OCI-LY7 (cell line): ENCODE data around the gene SIK2. TPM values are rescaled to one million over a fixed set of nuclear protein-coding genes. Genes with fewer than 3 reads are reported as not detected.

ENCODE experiments used
- BruUV-seq: library from RNA; stranded (reverse); fragments of 400-500 nt; replicated peaks from 2 replicates; lab custom pipeline; 2021; lab: Mats Ljungman, UMichigan
- CTCF ChIA-PET: fragments of 300-600 bp; sonication (Branson Sonifier 250); formaldehyde crosslinking; loops from one replicate; lab custom pipeline; 2022; ENCODE audit warnings: antibody characterized with exemption; ENCODE audit not compliant: unreplicated experiment; lab: Charles Lee
- POLR2A ChIA-PET: fragments of 300-600 bp; sonication (Branson Sonifier 250); formaldehyde crosslinking; loops from one replicate; lab custom pipeline; 2022; ENCODE audit warnings: antibody characterized with exemption; lab: Charles Lee
- DNase-seq: peaks from one replicate; pipeline ENCODE4 v3.0.0-alpha.2; 2015; ENCODE audit warnings: low spot score
- H2AFZ ChIP-seq: fragments of 200-600 bp; sonication (generic), shearing (Covaris generic); 2 replicates; pipeline ENCODE4 v1.6.1; 2014; ENCODE audit warnings: mild to moderate bottlenecking, antibody characterized with exemption, low read length, moderate library complexity
- H3K27ac ChIP-seq: fragments of 200-600 bp; sonication (generic); 2 replicates; pipeline ENCODE4 v1.5.1; 2014; ENCODE audit warnings: mixed run types, low read depth, mild to moderate bottlenecking, moderate library complexity, low read length, inconsistent platforms; ENCODE audit not compliant: poor library complexity, severe bottlenecking
- H3K36me3 ChIP-seq: fragments of 200-600 bp; sonication (generic); 2 replicates; pipeline ENCODE4 v1.6.1; 2014; ENCODE audit warnings: mild to moderate bottlenecking, antibody characterized with exemption, low read length, moderate library complexity, mixed read lengths; ENCODE audit not compliant: insufficient read depth
- H3K4me1 ChIP-seq: fragments of 200-600 bp; sonication (generic); 2 replicates; pipeline ENCODE4 v1.5.1; 2014; ENCODE audit warnings: mild to moderate bottlenecking, low read length; ENCODE audit not compliant: insufficient read depth, poor library complexity, severe bottlenecking
- H3K4me2 ChIP-seq: fragments of 200-600 bp; sonication (generic); 2 replicates; pipeline ENCODE4 v1.6.1; 2014; ENCODE audit warnings: mild to moderate bottlenecking, low read length
- H3K4me3 ChIP-seq: fragments of 200-600 bp; sonication (generic); 2 replicates; pipeline ENCODE4 v1.5.1; 2014; ENCODE audit warnings: mild to moderate bottlenecking, low read depth, low read length; ENCODE audit not compliant: poor library complexity, severe bottlenecking
- H3K79me2 ChIP-seq: fragments of 200-600 bp; sonication (generic); 2 replicates; pipeline ENCODE4 v1.6.1; 2016; ENCODE audit warnings: low read depth, mild to moderate bottlenecking, low read length, moderate library complexity, mixed read lengths; ENCODE audit not compliant: insufficient read depth
- H3K9me2 ChIP-seq: fragments of 200-600 bp; sonication (generic); 2 replicates; pipeline ENCODE4 v1.6.1; 2016; ENCODE audit warnings: mild to moderate bottlenecking, low read length, mixed read lengths; ENCODE audit not compliant: insufficient read depth
- H3K9me3 ChIP-seq: fragments of 200-600 bp; sonication (generic); 2 replicates; pipeline ENCODE4 v1.6.1; 2014; ENCODE audit warnings: mild to moderate bottlenecking, mixed run types, low read length, mixed read lengths
- H4K20me1 ChIP-seq: fragments of 200-600 bp; sonication (generic); 2 replicates; pipeline ENCODE4 v1.6.1; 2014; ENCODE audit warnings: mild to moderate bottlenecking, antibody characterized with exemption, low read length, moderate library complexity, mixed read lengths; ENCODE audit not compliant: insufficient read depth
- EZH2phosphoT487 ChIP-seq: fragments of 200-600 bp; sonication (generic); IDR thresholded peaks from 2 replicates; pipeline ENCODE4 v1.6.1; 2018; ENCODE audit warnings: low read depth, borderline replicate concordance, mild to moderate bottlenecking, mixed run types, antibody characterized with exemption, low read length, moderate library complexity, mixed read lengths
- intact Hi-C: fragments of 100-400 bp; cut with micrococcal nuclease; formaldehyde crosslinking; loops from one replicate; pipeline ENCODE4 v1.10.0; 2022; ENCODE audit not compliant: unreplicated experiment
- total RNA-seq, 2 experiments: library from RNA; depleted of rRNA in 1 of 2; stranded (reverse); fragments of >200 nt in 1 of 2; shearing (Covaris generic) in 1 of 2; gene quantifications; 2 replicates each; pipeline ENCODE4 v1.2.3, GENCODE V29; 2014 to 2022
- TF ChIP-seq, protein P1 (sequence below): fragments of 200-600 bp; sonication (generic); conservative IDR thresholded peaks from 2 replicates; pipeline ENCODE4 v1.5.1; 2014; ENCODE audit warnings: mild to moderate bottlenecking, antibody characterized with exemption, low read length, moderate library complexity, mixed read lengths

Gene SIK2
- total RNA-seq, 2 experiments from 2014 or later, result 9.8 to 16.9 TPM

DNA sequence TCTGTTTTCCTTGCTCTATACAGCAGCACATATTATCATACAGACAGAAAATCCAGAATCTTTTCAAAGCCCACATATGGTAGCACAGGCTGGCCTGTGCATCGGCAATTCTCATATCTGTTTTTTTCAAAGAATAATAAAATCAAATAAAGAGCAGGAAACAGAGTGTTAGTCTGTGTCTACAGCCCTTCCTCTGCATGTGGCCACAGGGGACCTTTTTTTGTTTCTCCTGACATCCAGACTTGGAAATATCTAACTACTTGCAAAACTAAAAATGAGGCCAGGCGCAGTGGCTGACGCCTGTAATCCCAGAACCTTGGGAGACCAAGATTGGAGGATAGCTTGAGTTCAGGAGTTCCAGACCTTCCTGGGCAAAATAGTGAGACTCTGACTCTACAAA is 41.4 kb upstream of the SIK2 start:
- Histone ChIP-seq H3K79me2 (no peaks in the 10 kb centered on the region), H4K20me1 (no peaks in the 10 kb centered on the region), H3K4me2 (no peak overlapping the region), H3K27ac (no peak overlapping the region), H3K4me1 (no peaks in the 10 kb centered on the region), H3K36me3 (no peaks in the 10 kb centered on the region), H3K9me2 (no peaks in the 10 kb centered on the region), H2AFZ (no peak overlapping the region), H3K4me3 (no peak overlapping the region), H3K9me3 (peaks cover 13% of the 10 kb centered on the region)
- POLR2A ChIA-PET, result interaction anchor here (1.2 to 2.8 kb wide), 3 partner anchors 9 to 36 kb away, joined by 4 to 10 read pairs (median 4); no protein-coding TSS in a partner anchor
- intact Hi-C loops, result no loop called here
- DNase-seq, result no peak
- CTCF ChIA-PET, result no interaction called here
- no TSS peak for BruUV-seq
- TF ChIP-seq EZH2phosphoT487, result no peak
- TF ChIP-seq, protein P1, sequence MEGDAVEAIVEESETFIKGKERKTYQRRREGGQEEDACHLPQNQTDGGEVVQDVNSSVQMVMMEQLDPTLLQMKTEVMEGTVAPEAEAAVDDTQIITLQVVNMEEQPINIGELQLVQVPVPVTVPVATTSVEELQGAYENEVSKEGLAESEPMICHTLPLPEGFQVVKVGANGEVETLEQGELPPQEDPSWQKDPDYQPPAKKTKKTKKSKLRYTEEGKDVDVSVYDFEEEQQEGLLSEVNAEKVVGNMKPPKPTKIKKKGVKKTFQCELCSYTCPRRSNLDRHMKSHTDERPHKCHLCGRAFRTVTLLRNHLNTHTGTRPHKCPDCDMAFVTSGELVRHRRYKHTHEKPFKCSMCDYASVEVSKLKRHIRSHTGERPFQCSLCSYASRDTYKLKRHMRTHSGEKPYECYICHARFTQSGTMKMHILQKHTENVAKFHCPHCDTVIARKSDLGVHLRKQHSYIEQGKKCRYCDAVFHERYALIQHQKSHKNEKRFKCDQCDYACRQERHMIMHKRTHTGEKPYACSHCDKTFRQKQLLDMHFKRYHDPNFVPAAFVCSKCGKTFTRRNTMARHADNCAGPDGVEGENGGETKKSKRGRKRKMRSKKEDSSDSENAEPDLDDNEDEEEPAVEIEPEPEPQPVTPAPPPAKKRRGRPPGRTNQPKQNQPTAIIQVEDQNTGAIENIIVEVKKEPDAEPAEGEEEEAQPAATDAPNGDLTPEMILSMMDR, result no peak

DNA sequence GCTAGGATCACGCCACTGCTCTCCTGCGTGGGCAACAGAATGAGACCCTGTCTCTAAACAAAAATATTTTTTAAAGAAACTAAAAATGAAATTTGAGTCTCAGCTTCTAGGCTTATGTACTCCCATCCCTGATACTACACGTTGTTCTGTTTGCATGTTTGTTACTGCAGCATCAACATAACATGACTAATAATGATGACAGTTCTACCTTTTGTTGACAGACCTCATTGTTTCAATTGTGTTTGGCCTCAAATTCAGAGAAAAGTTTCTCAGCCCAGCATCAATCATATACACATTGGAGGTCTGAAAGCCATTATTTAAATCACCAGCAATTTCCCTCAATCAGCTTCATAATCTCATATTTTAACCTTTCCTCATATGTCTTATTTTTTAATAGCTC is 40.9 kb upstream of the SIK2 start:
- H4K20me1 ChIP-seq, result no peaks in the 10 kb centered on the region
- intact Hi-C loops, result no loop called here
- H2AFZ ChIP-seq, result no peak overlapping the region; the same call in 1 of the 2 replicates
- DNase-seq, result no peak
- peaks cover 8% of the 10 kb centered on the region for H3K9me3 ChIP-seq
- H3K79me2 ChIP-seq, result no peaks in the 10 kb centered on the region
- ChIA-PET POLR2A (interaction anchor here (1.1 to 2.8 kb wide), 5 partner anchors 9 to 38 kb away, joined by 3 to 10 read pairs (median 4); no protein-coding TSS in a partner anchor), CTCF (no interaction called here)
- no peak overlapping the region for H3K4me2 ChIP-seq
- H3K9me2 ChIP-seq, result no peaks in the 10 kb centered on the region
- no peak for TF ChIP-seq EZH2phosphoT487
- TF ChIP-seq, protein P1, result no peak
- no peaks in the 10 kb centered on the region for H3K4me1 ChIP-seq
- H3K27ac ChIP-seq, result no peak overlapping the region
- BruUV-seq, result no TSS peak
- no peak overlapping the region for H3K4me3 ChIP-seq
- no peaks in the 10 kb centered on the region for H3K36me3 ChIP-seq

DNA sequence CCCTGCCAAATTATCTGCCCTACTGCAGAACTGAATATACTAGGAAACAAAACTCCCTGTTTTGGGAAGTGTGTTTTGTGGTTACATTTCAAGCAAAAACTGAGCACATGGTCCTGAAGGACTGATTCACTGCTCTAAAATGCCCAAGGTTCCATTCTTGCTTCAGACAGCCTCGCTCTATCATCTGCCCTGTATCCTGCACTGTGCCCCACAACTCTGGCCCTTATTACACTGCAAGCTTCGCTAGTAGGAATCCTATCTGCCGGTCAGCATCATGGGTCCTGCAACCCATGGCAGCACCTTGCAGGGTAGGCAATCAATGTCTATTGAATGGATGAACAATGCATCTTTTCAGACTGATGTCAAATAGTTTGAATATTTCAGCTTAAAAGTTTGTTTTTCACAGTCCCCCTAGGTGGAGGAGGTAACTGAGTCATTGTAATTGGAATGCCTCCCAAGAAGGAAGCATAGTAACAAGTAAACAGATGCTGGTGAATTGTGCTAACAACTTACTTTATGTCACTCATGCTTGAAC is 40.4 kb upstream of the SIK2 start:
- BruUV-seq, result no TSS peak
- Histone ChIP-seq H3K9me3 (0 out of 2 replicates have a peak, but pooled peaks cover 3% of the 10 kb centered on the region), H3K79me2 (no peaks in the 10 kb centered on the region), H3K4me3 (no peak overlapping the region), H3K4me2 (no peak overlapping the region), H3K4me1 (no peaks in the 10 kb centered on the region), H3K36me3 (no peaks in the 10 kb centered on the region), H3K9me2 (no peaks in the 10 kb centered on the region), H3K27ac (no peak overlapping the region), H2AFZ (no peak overlapping the region; the same call in 1 of the 2 replicates), H4K20me1 (no peaks in the 10 kb centered on the region)
- POLR2A ChIA-PET, result interaction anchor here (0.8 to 2.8 kb wide), 6 partner anchors 10 to 207 kb away, joined by 3 to 10 read pairs (median 4); no protein-coding TSS in a partner anchor
- intact Hi-C loops, result no loop called here
- DNase-seq, result no peak
- CTCF ChIA-PET, result no interaction called here
- TF ChIP-seq, protein P1, result no peak
- no peak for TF ChIP-seq EZH2phosphoT487
